ENCODE data around the gene PLXNA1.

Gene PLXNA1

DNA sequence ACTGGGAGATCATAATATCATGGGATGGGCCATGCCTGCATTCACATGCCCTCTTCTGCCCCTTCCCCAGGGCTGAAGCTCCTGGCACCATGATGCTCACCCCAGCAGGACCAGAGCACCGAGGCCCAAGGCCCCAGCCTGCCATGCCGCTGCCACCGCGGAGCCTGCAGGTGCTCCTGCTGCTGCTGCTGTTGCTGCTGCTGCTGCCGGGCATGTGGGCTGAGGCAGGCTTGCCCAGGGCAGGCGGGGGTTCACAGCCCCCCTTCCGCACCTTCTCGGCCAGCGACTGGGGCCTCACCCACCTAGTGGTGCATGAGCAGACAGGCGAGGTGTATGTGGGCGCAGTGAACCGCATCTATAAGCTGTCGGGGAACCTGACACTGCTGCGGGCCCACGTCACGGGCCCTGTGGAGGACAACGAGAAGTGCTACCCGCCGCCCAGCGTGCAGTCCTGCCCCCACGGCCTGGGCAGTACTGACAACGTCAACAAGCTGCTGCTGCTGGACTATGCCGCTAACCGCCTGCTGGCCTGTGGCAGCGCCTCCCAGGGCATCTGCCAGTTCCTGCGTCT, 5.6 kb downstream of the PLXNA1 start:
- no peak for DNase-seq

DNA sequence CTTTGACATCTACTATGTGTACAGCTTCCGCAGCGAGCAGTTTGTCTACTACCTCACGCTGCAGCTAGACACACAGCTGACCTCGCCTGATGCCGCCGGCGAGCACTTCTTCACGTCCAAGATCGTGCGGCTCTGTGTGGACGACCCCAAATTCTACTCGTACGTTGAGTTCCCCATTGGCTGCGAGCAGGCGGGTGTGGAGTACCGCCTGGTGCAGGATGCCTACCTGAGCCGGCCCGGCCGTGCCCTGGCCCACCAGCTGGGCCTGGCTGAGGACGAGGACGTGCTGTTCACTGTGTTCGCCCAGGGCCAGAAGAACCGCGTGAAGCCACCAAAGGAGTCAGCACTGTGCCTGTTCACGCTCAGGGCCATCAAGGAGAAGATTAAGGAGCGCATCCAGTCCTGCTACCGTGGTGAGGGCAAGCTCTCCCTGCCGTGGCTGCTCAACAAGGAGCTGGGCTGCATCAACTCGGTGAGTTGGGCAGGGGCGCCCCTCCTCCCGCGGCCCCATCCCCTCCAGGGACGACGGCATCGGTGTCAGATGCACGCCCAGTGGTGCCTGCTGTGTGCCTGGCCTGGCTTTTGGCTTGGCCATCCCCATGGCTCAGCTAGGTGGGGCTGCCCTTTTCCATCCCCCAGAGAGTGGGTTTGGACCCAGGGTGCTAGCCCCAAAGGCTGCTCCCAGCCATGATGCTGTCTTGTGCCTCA, 6.6 kb downstream of the PLXNA1 start:
- DNase-seq: no peak

DNA sequence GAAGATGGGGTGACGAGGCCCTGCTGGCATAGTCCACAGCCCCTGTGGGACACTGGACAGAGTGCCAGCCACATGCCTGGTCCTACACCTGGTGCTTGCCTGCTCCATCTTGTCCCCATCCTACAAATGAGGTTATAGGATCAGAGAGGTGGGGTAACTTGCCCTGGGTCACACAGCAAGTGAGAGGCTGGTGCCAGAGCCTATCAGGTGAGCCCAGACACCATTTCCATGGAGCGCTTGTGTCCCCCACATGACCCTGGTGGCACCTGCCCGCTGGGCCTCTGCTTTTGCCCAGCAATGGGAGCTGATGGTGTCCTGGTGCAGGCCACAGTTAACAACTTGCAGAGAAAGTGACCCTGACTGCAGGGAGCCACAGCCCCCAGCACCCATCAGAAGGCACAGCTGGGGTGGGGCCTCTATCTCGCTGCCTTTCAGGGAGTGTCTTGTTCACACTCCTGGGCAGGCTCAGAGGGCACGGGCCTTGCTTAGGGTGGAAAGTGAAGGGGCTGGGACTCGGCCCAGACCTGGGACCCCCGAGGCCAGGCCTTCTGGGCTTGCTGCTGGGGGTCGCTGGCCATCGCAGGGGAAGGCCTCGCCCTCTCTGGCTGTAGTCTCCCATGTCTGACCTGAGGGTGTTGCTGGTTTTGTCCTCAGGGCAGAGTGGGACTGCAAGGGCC, 7.2 kb downstream of the PLXNA1 start:
- no peak for DNase-seq

DNA sequence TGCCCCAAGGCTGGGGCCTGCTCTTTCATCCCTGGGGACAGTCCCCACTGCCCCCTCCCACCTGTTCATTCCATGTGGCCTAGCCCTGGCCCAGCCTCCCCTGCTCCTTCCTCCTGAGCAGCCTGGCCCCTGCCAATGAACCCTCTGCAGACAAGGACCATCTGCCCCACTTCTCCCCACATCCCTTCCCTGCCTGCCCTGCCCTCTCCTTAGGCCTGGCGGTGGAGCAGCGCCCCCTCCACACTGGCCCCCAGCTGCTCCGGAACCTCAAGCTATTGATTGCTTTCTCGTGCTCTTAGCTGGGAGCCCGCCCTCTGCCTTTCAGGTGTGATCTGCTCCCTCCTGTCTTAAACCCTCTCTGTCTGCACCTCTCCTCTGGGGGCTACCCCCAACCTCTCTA, 8.0 kb downstream of the PLXNA1 start:
- no peak for DNase-seq

DNA sequence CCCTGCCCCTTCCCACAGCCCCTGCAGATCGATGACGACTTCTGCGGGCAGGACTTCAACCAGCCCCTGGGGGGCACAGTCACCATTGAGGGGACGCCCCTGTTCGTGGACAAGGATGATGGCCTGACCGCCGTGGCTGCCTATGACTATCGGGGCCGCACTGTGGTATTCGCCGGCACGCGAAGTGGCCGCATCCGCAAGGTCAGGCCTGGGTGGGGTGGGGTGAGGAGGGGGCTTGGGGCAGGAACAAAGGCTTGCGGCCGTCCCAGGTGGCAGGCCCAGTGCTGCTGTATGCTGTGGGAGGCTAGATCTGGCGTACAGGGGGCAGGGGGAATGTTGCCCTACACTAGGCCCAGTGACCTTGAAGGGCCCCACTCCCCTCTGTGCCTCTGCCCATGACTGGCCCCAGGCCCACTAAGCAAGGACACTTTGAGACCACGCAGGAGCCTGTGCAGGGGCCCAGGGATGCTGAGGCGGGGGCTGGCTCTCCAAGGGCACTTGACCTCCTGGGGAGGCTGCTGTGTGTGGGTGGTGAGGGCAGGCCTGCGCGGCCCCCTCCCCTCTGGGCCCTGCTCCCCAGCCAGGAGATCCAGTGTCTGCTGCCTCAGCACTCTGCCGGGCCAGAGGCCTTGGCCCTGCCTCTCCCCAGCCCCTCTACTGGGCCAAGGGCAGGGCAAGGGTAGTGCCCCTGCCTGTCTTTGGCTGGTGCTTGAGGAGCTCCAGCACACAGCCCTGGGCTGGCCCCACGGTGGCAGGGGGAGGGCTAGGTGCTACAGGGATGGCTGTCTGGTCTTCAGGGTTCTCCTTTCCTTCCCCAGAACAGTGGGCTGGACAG, 8.7 kb downstream of the PLXNA1 start:
- no peak for DNase-seq

DNA sequence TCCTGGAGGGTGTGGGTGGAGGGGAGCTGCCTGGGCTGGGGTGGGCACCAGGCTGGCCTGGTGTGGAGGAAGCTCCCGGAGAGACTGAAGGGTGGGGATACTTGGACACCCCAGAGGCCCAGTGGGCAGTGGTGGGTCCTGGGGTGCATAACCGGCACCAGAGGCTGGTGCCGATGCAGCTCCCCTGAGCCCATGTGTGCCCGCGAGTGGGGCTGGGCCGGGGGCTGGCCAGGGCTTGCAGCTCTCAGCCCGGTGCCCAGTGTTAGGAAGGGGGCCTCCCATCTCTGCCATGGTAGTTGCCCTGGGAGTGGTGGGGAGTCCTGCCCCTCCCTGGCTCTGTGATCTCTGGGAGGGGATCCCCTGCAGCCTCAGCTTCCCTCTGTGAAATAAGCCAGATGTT, 9.3 kb downstream of the PLXNA1 start:
- DNase-seq: no peak

DNA sequence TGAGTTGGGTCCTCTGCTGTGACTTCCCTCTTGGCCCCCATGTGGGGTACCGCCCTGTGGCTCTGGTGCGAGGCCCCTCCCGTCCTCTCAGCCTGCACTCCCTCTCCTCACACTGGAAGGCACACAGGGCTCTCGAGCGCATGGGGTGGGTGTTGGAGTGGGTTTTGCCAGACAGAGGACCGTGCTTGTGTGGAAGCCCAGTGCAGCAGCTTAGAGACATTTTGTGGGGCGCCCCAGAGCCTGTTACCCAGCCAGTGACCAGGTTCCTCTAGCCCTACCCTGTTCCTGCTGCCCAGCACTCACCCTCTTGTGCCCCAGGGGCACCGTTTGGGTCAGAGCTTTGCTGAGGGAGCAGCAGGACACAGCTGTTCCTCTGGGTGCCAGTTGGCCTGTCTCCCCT, 9.9 kb downstream of the PLXNA1 start:
- DNase-seq: no peak

DNA sequence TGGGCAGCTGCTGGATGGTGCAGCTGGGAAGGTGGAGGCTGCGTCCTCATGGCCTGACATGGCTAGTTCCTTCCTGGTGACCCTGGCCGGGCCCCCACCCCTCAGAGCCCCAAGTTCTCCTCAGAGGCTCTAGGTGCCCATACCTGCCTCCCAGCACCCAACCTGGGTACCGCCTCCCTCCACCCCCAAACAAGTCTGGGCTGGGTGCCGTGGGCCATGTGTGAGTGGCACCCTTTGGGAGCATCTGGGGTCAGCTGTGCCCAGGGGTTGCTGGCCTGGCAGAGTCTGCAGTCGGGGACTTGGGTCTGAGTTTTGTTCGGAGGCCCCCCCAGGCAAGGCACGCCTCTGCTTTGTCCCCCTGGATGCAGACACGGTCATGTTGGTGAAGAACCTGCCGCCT, 10.5 kb downstream of the PLXNA1 start:
- DNase-seq: no peak

DNA sequence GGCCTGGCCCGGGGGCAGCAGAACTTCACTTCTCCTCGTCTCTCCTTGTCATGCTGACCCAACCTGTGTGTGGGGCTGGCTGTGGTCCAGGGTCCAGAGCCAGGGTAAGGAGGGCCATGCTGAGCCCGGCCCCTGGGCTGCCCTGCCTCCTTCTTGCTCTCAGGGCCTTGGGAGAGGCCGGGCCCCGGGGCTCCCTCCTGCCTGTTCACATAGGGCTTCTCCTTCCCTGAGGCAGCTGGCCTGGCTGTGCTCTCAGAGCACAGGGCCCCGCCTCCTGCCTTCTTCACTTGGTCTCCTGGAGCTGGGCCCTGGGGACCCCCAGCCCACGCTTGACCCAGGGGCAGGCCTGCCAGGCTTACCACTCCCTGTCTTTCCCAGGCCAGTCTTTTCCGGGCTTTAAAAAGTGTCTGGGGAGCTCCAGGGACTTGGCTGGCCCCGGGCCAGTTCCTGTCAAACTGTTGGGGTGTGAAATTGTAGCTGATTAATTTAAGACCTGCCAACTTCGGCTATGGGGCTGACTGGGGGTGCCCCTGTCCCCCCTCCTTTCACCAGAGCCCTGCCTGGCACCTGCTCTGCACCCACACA, 11.8 kb downstream of the PLXNA1 start:
- no peak for DNase-seq

DNA sequence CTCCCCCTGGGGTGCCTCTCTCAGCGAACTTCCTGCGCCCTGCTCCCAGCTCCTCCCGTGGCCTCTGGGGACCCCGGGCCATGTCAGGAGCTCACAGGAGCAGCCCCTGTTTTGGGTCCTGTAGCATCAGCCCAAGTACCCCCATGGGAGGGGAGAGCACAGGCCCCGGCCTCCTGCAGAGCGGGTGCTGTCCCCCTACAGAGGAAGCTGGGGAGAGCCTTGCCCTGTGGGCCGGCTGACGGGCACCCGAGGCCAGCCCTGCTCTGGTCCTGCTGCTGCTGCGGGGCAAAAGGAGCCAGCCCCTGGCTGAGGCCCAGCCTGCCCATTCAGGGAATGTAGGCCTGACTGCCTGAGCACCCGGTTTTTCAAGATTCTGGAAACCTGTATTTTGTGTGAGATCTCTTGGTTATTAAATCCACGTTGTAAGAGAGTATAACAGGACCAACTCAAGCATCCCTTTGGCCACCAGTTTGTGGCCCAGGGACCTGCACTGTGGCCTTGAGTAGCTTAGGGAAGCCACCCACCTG, 12.4 kb downstream of the PLXNA1 start:
- no peak for DNase-seq

DNA sequence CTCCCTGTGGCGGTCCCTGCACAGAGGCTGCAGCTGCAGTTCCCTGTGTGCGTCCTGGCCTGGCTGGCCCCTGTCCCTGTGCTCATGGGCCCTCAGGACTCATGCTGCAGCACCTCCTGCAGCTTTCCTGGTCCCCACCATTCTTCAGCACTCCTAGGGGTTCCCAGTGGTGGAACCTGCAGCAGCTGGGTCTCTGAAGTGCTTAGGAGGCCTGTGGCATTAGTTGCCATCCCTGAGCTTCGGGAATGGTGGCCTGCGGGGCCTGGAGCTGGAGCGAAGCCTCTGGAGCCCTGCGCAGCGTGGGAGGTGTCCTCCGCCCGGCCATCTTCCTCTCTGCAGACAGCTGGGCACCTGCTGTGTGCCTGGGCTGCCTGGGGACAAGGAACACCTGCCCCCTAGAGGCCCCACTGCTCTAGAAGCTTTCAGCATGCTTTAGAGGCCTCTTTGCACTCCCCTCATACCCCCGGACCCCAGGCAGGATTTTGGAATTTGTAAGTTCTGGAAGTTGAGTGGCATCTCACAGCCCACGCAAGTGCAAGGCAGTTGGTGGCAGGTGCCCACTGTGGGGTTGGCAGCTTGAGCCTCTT, 13.1 kb downstream of the PLXNA1 start:
- DNase-seq: no peak

DNA sequence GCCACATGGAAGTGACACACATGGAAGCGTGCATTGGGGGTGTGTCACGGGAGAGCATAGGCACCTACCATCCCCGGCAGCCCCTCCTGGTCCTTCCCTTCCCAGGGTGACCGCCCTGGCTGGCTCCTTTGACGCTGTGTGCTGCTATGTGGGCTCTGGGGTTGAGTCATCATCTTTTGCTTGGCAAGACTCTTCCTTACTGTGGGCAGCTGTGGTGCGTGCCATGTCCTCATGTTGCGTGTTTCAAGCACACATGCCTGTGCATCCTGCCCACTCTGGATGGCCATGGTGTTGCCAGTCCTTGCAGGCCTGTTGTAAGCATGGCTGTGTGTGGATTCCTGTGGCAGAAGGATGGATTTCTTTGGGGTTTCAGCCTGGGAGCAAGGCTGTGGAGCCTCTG, 14.0 kb downstream of the PLXNA1 start:
- no peak for DNase-seq

DNA sequence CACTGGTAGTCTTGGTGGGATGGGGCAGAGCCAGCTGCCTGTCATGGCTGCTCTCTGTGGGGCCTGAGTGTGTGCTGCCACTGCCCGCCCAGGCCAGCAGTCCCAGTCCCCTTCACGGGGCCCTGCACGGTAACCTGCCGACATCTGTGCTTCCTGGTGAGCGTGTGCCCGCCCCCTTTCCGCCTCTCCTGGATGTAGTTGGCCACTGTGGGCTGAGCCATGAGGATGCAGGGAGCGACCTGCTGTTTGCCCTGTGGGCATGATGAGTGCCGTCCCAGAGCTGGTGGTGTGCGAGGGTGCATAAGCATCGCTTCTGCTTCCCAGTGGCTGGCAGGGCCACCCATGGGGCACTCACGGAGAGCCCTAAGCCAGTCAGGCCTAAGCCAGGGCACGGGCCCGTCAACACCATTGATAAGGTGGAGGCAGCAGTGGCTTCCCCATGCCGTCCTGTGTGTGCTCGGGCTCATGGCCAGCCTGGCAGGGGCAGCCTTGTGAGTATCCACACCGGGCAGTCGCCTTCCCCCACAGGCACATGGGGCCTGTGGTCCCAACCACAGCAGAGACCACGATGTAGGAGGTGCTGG, 14.6 kb downstream of the PLXNA1 start:
- DNase-seq: no peak

DNA sequence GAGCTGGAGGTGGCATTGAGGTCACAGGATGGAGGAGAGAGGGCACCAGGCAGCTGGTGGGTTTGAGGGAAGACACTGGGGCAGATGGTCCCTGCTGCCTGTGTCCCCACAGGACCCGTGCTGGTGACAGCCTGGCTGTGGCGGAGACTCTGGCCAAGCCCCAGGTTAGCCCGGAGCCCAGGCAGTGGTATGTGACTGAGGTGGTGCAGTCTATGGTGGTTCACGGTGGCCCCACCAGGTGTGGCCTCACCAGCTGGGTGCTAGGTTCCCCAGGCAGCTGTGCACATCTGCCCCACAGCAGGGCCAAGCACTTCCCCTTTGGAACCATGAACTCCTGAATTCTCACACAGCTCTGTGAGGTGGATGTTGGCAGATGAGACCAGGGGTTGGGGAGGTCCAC, 15.4 kb downstream of the PLXNA1 start:
- DNase-seq: no peak

DNA sequence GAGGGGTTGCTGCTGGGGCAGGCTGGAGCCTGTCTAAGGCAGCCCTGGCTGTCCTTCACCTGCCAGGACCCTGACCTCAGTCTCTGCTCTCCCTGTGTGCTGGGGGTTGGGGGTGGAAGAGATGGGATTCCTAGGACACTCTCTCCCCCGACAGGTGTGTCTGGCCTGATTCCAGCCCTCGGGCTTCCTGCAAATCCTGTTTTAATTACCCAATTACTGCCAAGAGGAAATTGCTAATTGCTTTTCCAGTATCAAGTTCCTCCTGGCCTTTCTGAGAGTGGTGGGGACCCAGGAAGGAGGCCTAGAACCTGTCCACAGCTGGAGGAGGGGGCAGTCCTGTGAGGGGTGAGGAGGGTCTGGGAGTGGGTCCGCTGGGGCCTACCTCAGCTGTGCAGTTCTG, 15.8 kb downstream of the PLXNA1 start:
- no peak for DNase-seq

DNA sequence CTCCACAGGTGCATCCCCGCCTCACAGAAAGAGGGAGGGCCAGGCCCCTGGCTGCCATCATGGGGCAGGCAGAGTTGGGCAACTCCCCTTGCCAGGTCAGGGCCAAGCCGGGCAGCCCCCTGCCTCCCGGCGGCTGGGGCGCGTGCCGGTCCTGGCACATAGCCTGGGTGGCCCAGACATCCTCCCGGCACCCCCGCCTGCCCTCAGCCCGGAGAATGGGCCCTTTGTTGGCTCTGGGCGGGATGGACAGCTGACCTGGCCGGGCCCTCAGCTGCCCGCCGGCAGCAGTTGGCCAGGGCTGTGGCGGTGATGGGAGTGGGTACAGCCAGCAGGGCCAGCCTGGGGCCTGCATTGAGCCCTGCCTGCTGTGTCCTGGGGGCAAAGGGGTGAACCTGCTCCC, 16.5 kb downstream of the PLXNA1 start:
- no peak for DNase-seq

DNA sequence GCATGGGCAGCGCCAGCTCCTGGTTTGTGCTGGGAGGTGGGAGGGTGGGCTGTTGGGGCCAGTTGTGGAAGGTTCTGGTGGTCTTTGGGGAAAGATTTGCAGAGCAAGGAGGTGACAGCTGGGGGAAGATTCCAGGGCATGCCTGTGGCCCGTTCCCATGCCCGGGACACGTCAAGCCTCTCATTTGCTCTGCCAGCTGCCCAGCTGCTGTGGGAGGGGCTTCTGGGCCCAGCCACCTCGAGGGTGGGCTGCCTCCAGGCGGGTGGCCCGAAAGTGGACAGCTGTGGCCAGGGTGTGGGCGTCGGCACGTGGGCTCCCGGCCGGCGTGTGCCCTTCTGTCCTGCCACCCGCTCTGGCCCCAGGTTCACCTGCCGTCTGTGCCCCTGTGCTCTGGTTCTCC, 17.2 kb downstream of the PLXNA1 start:
- no peak for DNase-seq

DNA sequence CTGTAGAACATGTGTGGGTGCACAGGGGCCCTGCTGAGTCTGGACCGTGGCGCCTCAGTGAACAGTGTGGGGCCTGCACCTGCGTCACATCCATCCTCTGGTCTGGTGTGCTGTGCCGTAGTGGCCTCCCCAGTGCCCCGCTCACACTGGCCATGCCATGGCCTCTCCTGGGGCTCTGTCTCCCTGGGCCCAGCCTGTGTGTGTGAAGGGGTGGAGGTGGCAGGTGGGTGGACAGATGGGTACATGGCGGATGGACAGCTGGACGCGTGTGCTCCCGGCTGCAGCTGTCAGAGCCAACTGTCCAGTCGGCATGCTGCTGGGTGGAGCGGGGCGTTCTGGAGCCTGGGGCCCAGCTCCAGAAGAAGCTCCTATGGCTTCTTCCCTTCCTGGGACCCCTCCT, 17.8 kb downstream of the PLXNA1 start:
- no peak for DNase-seq

DNA sequence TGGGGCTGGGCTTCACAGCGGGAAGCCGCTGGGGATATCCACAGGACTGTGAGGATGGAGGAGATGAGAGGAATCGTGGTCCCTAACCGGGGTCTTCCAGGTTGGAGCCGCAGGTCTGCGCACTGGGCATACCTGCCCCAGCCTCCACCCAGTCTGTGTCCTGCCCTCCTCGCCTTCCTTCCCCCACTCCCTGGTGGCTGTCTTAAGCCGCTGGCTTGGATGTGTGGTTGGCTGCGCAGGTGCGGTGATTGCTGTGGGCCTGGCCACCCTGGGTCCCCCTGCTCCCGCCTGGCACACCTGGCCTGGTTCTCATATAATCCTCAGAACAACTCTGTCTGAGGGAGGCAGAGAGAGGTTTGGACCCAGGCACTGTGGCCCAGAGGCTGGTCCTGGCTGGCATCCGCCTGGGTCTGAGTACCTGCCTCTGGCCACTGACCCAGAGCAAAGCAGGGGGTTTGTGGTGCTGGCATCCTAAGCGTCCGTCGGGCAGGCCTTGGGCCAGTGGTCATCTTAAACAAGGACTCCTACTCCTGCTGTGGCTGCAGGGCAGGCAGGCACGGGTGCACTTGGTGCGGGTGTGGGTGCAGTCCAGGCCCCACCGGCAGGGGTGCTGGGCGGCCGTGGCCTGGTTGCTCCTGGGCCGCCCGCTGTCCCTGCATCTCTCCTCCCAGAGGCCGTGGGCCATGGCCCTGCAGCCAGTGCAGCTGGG, 18.7 kb downstream of the PLXNA1 start:
- DNase-seq: no peak

DNA sequence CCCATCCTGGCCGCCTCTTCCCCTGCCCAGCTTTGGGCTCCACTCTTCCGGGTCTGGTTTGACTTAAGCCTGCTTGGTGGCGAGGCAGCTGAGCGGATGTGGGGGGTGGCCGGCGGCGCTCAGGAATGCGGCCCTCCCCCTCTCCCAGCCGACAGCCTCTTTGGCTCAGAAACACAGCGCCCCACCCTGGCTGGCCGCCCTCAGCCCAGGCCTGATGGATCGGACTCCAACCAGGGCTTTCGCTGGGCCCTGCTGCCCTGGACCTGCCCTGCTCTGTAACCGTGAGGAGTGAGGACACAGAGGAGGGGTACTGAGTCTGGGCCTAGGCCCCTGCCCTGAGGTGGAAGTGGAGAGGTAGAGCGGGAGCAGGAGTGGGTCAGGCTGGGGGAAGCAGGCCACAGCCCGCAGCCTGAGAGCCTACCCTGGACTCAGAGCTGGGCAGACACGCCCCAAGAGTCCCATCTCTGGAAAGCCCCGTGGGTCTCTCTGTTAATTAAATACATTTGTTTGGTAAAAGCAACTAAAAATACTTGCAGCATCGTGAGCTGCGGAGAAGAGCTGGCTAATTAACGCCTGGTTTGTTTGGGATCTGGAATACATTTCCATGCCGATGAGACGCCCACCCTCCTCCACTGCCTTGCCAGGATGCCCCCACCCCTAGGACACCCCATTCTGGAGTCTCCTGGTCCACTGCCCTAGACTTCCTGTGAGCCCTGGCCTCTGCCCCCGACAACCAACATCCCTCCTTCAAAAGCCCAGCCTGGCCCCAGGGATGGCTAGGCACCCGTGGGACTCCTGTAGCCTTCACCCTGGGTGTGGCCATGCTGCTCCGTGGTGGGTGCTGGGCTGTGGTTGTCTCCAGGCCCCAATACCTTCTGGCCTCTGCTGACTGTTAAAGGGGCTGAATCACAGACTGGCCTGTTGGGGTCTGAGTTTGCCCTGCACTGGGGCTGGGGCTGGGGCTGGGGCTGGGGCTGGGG, 19.6 kb downstream of the PLXNA1 start:
- DNase-seq: no peak

Data from activated CD4-positive, alpha-beta T cell treated with anti-CD3 and anti-CD28 coated beads for 4 hours (primary cell).